GM18867 (cell line): Measurements from ENCODE around the gene TOP3A.

ENCODE experiments used
- ATAC-seq: cut with Tn5 transposase; IDR thresholded peaks from one replicate; pipeline ENCODE4 v1.9.1; 2021; ENCODE audit warnings: mild to moderate bottlenecking, moderate library complexity; ENCODE audit not compliant: unreplicated experiment

Gene TOP3A

DNA sequence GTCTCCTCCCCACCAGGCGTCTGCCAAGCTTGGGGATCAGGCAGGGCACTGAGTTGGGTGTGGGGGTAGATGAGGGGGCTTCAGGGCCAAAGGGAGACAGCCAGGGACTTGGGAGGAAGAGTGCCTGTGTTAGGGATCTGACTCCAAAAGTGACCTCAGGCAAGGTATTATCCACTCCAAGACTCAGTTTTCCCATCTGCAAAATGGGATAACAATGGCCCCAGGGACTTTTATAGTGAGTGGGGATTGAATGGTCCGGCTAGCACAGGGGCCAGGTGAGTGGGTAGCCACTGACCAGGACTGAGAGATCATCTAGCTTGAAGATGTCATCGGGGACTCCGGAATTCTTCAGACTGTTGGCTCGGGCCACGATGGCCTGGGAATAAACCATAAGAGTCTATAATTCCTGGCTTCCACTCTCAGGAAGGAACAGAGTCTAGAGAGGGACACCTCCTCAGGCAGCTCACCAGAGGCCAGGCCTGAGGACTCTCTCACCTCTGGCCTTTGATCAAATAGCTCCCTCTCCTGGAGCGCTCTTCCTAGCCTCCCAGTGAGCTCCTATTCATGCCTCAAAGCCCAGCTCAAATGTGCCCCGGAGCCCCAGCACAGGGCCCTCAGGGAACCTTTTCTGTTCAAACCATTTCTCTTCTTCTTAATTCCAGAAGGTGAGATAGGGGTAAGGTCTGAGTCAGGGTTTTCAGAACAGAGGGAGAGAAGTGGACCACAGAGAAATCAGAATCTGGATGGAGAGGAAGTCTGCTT, 59.7 kb downstream of the TOP3A start:
- ATAC-seq = no peak

DNA sequence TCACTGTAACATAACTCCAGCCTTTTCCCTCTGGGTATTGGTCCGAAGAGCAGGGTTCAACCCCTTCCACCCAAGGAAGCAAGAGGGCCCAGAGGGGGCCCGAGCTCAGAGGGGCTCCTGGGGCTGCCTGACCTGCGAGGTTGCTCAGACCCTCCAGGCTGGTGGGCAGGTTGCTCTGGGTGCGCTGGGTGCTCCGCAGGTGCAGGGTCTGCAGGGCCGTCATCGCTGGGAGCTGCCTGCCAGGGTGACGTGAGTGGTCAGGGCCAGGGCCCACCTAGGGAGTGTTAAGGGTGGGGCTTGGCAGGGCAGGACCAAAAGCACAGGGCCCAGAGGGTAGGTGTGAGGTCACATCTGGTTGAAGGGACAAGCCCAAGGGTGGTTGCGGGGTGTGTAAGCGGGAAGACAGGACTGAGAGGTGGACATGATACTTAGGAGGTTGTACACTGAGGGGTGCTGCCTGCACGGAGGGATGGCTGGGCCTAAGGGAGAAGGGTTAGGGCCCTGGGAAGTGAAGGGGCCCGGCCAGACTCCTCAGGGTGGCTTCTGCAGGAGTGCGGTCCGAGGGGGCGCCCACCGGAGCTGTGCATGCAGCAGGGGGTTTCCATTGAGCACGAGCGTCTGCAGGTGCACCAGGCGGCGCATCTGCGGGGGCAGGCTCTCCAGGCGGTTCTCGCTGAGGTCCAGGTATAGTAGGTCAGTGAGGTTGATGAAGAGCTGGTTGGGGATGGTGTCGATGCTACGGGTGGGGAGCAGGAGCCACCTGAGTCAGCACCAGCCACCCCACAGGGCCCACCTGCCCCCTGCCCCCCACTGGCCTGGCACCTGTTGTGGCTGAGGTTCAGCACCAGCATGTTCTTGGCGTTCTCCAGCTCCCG, 60.6 kb downstream of the TOP3A start:
- ATAC-seq = no peak

DNA sequence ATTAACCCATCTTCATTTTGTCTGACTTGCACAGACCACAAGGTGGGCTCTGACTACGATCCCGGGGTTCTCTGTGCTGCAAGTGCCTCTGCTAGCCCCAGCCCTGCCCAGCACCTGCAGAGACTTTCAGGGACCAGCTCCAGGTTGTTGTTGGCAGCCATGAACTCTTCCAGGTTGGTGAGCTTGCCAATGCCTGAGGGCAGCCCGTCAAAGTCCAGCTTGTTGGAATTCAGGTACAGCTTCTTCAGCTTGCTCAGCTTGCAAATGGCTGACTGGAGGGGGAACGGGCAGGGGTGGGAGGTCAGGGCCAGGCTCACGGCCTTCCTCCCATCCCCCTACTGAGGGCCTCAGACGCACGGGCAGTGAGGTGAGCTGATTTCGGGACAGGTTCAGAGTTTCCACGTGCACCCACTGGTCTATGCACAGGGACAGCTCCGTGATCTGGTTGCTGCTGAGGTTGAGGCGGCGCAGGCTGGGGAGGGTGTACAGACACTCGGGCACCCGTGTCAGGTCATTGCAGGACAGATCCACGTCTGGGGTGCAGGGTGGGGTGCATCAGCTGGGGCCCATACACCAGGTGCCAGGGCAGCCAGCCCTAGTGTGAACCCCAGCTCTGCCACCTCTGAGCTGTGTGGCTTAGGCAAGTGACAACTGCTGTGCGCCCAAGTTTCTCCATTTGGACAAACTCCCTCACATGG, 61.5 kb downstream of the TOP3A start:
- ATAC-seq = no peak

DNA sequence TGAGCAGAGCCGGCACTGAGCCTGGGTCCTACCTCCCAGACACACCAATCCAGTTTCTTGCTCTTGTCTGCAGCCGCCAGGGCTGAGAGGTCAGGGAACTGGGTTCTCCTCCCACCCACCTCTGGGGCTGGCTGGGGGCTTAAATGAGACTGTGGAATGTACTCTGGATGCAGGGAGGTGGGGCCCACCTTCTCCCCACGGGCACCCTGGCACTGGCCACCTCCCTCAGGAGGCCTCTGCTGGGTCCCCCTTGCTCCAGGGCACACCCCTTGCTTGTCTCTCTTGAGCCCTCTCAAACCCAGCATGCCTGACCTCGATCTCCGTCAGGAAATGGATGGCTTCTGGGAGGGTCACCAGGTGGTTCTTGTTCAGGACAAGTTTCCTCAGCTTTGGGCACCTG, 62.6 kb downstream of the TOP3A start:
- ATAC-seq = no peak

DNA sequence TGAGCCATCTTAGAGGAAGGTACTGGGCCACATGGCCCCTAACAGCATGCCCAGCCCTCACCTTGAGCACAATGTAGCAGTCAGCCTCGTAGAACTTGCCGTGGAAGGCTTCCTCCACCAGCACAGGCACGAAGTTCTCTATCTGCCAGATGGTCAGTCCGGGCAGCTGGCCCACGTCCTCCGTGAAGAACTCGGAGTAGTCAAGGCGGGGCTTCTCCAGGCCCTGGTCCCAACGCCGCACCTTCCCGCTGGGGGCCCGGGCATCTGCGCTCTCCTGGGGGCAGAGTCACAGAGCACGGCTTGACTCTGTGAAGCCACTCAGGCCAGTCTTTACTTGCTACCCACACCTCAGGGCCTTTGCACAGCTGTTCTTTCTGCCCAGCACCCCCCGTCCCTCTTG, 63.6 kb downstream of the TOP3A start:
- no peak for ATAC-seq

DNA sequence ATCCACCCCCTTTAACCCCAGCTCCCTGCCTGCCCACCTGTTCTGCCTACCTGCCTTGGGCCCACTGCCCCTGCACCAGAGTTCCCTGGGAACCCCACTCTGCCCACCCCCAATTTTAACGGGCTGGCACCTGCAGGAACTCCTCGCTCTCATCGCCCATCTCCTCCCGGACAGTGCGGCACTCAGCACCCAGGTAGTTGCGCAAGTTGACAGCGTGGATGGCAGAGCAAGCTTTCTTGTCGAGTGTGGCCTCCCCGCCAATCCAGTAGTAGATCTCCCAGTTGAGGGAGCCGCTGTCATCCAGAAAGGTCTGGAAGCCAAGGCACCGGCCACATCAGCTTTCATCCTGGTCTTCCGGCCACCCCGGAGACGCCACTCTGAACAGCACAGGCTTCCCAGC, 64.1 kb downstream of the TOP3A start:
- ATAC-seq = no peak

DNA sequence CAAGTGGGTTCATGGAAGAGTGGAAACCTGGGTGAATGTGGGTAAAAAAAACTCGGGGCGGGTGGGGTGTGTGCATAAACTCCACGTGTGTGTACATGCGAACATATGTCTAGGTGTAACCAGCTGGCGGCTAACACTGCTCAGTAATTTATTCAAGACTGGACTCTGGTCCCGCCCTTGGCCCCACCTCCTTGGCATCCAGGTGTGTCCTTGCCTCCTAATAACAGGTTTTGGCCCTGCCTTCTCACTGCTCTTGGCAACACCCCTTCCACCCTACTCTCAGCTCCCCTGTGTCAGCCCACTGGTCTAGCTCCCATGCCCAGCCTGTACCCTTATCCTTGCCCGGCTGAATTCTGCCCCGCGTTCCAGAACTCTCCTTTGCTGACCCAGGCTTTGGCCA, 64.5 kb downstream of the TOP3A start:
- no peak for ATAC-seq

DNA sequence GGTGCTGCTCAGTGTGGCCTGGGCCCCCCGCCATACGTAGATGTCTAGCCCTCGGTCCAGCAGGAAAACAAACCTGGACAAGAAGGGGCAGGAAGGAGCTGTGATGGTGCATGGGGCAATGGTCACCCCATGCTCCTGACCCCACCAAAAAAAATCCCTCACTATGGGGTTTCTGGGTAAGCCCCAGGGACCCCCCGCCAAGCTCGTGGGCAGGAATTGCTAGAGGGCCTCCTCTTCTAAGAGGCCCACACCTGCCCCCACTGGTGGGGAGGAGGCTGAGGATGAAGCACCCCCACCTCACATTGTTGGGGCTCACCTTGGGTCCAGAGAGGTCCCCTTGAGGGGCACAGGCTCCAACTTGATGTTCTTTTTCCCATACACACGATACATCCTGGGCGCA, 66.0 kb downstream of the TOP3A start:
- ATAC-seq = no peak

DNA sequence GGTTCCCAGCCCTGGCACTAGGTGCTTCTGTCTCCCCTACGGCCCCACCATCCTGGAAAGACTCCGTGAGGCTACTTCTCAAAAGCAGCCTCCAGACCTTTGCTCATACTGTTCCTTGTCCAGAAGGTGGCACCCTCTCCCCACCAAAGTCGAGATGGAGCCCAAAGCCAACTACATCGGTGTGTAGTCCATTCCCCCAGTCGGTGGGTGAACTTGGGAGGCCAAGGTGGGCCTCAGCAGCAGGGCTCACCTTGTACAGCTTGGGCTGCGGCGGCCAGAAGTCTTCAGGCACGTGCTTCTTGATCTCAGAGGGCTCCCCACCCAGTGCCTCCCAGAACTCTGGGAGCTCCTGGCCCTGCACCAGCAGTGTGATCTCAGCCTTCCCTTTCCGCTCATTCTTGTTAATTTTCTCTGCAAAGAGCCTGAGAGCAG, 66.5 kb downstream of the TOP3A start:
- no peak for ATAC-seq

DNA sequence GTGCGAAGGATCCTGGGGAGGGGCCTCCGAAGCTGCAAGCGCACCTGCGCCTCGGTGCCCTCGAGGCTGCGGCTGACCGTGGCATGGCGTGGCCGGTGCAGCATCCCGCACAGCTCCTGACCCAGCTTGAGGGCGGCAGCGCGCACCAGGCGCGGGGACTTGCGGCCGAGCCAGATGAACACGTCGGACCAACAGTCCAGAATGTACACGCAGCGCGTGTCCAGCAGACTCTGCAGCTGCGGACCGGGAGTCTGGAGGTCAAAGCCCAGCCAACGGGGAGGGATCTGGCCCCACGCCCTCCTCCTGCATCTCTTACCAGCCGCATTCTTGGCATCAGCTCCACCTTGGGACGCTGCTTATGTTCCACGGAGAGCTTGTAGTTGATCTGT, 67.2 kb downstream of the TOP3A start:
- ATAC-seq = no peak

DNA sequence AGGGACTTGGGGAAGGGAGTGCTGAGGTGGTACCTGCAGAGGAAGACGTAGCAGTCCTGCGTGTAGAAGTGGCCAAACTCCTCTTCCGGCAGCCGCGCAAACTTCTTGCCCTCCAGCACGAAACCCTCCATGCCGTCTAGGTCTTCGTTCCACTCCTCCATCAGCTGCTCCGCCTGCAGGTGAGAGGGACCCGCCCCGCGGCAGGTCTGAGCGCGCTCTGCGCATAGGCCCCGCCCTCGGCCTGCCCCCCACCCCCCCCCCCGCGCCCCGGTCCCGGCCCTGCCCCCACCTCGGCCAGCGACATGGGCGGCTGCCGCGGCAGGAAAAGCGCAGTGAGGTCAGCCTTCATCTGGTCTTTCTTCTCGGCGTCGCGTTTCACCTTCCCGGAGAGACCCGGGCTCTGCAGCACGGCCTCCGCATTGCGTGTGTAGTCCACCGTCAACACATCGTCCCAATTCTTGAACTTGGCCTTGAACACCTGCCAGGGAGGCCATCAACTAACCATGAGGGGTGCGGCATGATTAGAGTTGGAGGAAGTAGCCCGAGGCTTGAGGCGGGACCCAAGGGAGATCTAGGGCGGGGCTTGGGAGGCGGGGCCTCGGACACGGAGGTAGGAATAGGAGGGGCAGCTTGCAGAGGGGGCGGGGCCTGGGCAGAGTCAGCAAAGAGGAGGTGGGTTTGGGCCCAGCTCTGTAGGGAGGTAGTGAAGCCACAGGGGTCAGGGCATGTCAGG, 67.7 kb downstream of the TOP3A start:
- ATAC-seq = no peak

DNA sequence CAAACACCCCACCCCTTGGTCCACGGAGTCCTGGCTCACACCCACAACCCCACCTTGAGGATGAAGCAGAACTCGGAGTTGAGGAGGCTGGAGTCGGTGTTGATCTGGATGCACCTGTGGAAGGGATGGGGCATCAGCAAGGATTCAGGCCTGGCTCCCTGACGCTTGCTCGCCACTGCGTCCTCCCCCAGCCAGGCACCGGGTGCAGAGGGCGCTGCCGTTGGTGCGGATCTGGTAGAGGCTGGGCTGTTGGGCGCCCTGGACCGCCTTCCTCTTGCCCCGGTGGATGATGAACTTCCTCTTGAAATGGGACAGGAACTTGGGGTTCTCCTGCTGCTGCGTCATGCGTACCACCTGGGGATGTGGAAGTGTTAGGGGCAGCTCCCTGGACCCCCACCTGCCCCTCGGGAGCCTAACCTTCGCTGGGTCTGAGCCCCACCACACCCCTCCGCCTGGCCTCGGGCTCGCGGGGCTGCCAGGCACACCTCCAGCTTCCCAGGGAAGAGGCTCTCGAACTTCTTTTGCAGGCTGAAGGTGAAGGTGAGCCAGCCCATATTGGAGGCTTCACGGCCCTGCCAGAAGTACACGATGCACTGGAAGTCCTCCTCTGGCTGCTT, 68.6 kb downstream of the TOP3A start:
- no peak for ATAC-seq

DNA sequence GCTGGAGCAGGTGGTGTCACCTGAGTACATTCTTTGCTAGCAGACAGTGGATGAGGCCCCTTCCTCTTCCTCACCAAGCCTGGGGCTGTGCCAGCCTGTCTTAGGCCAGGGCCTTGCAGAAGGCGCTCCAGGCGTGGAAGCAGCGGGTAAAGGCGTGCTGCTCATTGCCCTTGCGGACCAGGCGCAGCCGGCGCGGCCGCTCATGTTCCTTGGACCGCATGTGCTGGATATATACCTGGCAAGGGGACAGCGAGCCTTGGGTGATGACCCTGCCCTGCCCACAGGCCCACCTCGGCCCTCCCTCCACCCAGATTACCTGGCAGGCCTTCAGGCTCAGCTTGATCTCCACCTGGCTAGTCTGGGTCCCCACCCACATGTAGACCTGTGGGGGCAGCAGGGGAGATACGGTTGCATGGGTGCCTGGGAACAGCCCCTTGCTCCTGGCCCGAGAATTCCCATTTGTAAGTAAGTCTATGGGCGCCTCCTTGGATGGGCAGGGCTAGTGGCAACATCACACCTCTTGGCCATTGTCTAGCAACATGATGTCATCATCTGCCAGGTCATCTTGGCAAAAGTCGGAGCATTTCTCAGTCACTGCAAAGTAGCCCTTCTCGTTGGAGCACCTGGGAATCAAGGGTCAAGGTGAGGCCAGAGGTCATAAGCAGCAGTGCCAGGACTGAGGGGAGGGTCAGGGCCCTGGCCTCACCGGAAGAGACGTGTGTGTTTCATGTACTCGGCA, 69.6 kb downstream of the TOP3A start:
- ATAC-seq = no peak

DNA sequence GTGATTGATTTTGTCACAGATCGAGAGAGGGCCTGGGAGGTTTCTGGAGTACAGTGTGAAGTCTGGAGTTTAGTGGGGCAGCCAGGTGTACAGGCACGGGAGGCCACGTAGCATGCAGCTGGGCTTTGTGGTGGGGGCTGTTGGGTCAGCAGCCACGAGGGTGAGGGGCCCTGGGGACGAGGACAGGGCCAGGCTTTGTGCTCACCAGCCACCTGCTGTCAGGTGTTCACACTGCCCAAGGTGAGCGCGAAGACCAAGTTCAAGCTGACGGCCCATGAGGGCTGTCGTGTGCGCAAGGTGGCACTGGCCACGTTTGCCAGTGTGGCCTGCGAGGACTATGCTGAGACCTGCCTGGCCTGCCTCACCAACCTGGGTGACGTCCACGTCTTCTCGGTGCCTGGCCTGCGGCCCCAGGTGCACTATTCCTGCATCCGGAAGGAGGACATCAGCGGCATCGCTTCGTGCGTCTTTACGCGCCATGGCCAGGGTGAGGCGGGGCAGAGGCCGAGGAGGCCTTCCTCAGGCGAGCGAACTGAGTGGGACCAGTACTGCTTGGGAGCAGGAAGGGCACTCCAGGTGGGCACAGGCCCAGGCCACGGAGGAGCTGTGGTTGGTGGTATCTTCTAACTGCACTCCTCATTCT, 73.4 kb downstream of the TOP3A start:
- ATAC-seq = no peak

DNA sequence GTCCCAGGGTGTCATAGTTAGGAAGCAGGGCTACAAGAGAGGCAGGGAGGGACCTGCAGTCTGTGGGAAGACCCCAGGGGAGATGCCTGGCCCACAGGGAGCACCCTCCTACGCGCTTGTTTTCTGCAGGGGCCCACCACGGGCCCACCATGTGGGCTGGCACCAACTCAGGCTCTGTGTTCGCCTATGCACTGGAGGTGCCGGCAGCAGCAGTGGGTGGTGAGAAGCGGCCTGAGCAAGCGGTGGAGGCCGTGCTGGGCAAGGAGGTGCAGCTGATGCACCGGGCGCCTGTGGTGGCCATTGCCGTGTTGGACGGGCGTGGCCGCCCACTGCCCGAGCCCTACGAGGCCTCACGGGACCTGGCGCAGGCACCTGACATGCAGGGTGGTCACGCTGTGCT, 74.3 kb downstream of the TOP3A start:
- ATAC-seq = no peak

DNA sequence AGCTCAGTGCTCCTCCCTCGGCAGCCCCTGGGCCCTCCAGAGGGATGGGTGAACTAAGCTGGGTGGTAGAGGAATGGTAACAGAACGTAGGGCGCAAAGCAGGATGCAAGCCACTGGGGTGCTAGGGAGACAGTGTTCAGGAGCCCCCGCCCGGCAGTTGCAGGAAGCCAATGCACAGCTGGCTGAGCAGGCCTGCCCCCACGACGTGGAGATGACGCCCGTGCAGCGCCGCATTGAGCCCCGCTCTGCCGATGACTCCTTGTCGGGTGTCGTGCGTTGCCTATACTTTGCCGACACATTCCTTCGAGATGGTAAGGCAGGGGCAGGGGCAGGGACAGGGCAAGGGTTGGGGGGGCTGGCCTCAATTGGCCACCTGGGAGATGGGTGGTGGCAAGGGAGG, 76.5 kb downstream of the TOP3A start:
- no peak for ATAC-seq

DNA sequence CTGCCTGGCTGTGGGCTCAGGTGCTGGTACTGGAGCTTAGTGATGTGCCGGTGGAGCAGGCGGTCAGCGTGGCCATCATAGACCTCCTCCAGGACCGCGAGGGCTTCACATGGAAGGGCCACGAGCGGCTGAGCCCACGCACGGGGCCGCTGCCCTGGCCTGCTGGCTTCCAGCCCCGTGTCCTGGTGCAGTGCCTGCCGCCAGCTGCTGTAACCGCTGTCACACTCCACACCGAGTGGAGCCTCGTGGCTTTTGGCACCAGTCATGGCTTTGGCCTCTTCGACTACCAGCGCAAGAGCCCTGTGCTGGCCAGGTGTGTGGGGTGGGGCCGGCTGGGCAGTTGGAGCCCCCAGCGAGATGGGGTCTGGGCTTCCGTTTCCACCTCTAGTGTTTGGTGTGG, 77.3 kb downstream of the TOP3A start:
- no peak for ATAC-seq

DNA sequence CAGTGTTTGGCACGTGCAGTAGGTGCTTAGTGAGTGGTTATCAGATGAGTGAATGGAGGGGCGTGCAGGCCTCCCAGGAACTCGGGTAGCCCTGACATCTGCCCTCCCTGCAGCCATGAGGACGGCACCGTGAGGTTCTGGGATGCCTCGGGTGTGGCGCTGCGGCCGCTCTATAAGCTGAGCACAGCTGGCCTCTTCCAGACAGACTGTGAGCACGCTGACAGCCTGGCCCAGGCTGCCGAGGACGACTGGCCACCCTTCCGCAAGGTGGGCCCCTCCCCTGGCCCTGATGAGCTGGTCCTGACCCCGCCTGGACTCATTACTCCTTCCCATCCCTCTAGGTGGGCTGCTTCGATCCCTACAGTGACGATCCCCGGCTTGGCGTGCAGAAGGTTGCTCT, 78.3 kb downstream of the TOP3A start:
- ATAC-seq = no peak

DNA sequence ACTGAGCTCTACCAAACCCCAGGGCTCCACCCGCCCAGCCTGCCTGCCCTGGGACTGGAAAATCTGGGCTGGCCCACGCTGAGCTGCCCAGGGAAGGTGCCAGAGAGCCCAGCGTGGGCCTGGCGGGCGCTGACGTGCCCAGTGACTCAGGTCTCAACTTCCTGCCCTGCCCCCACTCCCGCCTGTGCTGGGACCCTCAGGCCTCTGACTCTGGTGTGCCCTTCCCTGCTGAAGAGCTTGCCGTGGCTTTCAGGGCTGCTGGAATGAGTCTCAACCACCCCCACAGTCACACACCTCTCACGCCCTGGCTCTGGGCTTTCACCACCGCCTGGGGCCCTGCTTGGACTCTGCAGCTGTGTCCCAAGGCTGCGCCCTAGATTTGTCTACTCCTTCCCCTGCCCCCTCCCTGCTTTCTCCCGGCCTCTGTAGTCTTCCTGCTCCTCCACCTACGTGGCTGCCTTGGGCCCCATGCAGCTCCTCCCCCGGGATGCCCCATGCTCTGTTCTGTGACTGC, 79.0 kb downstream of the TOP3A start:
- ATAC-seq = no peak
